Right atrium auricular region (tissue), 2 donors: ENCODE measurements around the gene ARHGAP45. TPM values are rescaled to one million over a fixed set of nuclear protein-coding genes. Genes with fewer than 3 reads are reported as not detected.
A peak's percentile ranks its signal among the peaks of the same experiment; 100 is the strongest.

Experiments used
- DNase-seq: peaks from one replicate; pipeline ENCODE4 v3.0.0-alpha.2; 2019; ENCODE audit warnings: low spot score
- H3K27ac ChIP-seq, 2 donors: fragments of 200-600 bp; sonication (generic); 1 replicate in 1 of 2; 2 replicates in 1 of 2; pipeline ENCODE4 v1.5.1; 2016 to 2019
- H3K27me3 ChIP-seq, 2 donors: fragments of 200-600 bp; sonication (generic); one replicate each; pipeline versions ENCODE4 v1.5.1 to v1.6.0; 2017 to 2019
- H3K36me3 ChIP-seq: fragments of 200-600 bp; sonication (generic); one replicate; pipeline ENCODE4 v1.5.1; 2016
- H3K4me1 ChIP-seq, 2 donors: fragments of 200-600 bp; sonication (generic); one replicate each; pipeline versions ENCODE4 v1.5.1 to v1.6.0; 2017 to 2019
- H3K4me3 ChIP-seq, 2 donors: fragments of 200-600 bp; sonication (generic); 1 replicate in 1 of 2; 2 replicates in 1 of 2; pipeline ENCODE4 v1.5.1; 2017 to 2019; ENCODE audit warnings: mild to moderate bottlenecking in 1 of 2, moderate library complexity in 1 of 2
- H3K9me3 ChIP-seq, 2 donors: fragments of 200-600 bp; sonication (generic); one replicate each; pipeline ENCODE4 v1.5.1; 2019
- CTCF ChIP-seq, 2 donors: fragments of 200-600 bp; sonication (generic); IDR thresholded peaks; one replicate each; pipeline ENCODE4 v1.5.1; 2019; ENCODE audit warnings: antibody characterized with exemption in 2 of 2
- total RNA-seq, 2 donors: library from RNA; depleted of rRNA; stranded (reverse); fragments of >200 nt; gene quantifications; one replicate each; pipeline ENCODE4 v1.1.0, GENCODE V29; 2016

Gene ARHGAP45
- total RNA-seq, 2 donors from 2014 or later: 5.2 to 12.8 TPM

- Histone ChIP-seq H3K36me3 (peaks cover 4% of the 10 kb centered on the region), H3K4me1 (peaks cover 0 to 56% of the 10 kb centered on the region in 2 donors), H3K27ac (peak overlapping the region; percentile 78 to 80), H3K4me3 (peak overlapping the region; percentile 58 to 60), H3K27me3 (no peaks in the 10 kb centered on the region), H3K9me3 (no peaks in the 10 kb centered on the region)
- no peak for TF ChIP-seq CTCF (IDR thresholded peaks at IDR 0.05)
- no peak for DNase-seq
Measured at GRCh38 chr19:1132552-1133383, 65.8 kb downstream of the ARHGAP45 start.

- no peaks in the 10 kb centered on the region for H3K36me3 ChIP-seq
- H3K4me3 ChIP-seq: no peak overlapping the region
- peak overlapping the region; percentile 78 to 80 for H3K27ac ChIP-seq
- TF ChIP-seq CTCF (IDR thresholded peaks at IDR 0.05): no peak
- no peak for DNase-seq
- H3K4me1 ChIP-seq: peaks cover 0 to 56% of the 10 kb centered on the region in 2 donors
- H3K9me3 ChIP-seq: no peaks in the 10 kb centered on the region
- no peaks in the 10 kb centered on the region for H3K27me3 ChIP-seq
Measured at GRCh38 chr19:1133471-1133929, 66.5 kb downstream of the ARHGAP45 start.

DNA sequence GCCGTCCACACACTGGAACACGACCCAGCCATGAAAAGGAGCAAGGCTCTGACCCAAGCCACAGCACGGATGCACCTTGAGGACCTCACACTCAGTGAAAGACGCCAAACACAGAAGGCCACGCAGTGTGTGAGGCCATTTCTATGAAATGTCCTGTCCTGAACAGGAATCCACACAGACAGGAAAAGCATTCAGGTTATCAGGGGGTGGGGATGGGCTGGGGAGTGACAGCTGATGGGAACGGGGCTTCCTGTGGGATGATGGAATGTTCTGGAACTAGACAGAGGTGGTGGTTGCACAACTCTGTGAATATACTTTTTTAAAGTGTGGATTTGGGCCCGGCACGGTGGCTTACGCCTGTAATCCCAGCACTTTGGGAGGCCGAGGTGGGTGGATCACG, 67.5 kb downstream of the ARHGAP45 start:
- no peak overlapping the region for H3K4me3 ChIP-seq
- H3K27ac ChIP-seq: no peak overlapping the region
- DNase-seq: no peak
- no peaks in the 10 kb centered on the region for H3K36me3 ChIP-seq
- H3K9me3 ChIP-seq: no peaks in the 10 kb centered on the region
- peaks cover 0 to 55% of the 10 kb centered on the region in 2 donors for H3K4me1 ChIP-seq
- no peaks in the 10 kb centered on the region for H3K27me3 ChIP-seq
- TF ChIP-seq CTCF (IDR thresholded peaks at IDR 0.05): no peak

DNA sequence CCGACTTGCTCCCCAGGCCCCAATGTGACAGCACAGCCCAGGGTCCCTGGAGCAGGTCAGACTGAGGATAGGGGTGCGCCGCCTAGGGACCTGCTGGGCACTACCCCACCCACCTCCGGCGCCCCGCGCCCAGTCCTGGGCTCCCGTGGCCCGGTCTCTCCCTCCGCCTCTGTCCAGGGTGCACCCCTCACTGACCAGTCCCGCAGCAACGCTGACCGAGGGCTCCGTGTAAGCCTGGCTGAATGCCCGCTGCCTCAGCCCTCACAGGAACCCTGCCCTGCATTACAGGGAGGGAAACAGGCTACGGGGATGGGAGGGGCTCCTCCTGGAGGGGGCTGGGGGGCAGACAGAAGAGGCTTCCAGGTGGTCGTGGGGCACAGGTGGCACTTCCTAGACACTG, 68.5 kb downstream of the ARHGAP45 start:
- Histone ChIP-seq H3K4me1 (peaks cover 0 to 46% of the 10 kb centered on the region in 2 donors), H3K9me3 (no peaks in the 10 kb centered on the region), H3K27me3 (no peaks in the 10 kb centered on the region), H3K4me3 (no peak overlapping the region), H3K27ac (no peak overlapping the region), H3K36me3 (peaks cover 2% of the 10 kb centered on the region)
- TF ChIP-seq CTCF (IDR thresholded peaks at IDR 0.05): no peak
- DNase-seq: no peak

- peaks cover 6% of the 10 kb centered on the region for H3K36me3 ChIP-seq
- H3K4me1 ChIP-seq: peaks cover 0 to 39% of the 10 kb centered on the region in 2 donors
- no peak overlapping the region for H3K4me3 ChIP-seq
Measured at GRCh38 chr19:1136201-1136600, 69.2 kb downstream of the ARHGAP45 start.

More at GRCh38 chr19:1136201-1136600, 69.2 kb downstream of the ARHGAP45 start:
- Histone ChIP-seq H3K27ac (no peak overlapping the region), H3K27me3 (no peaks in the 10 kb centered on the region), H3K9me3 (no peaks in the 10 kb centered on the region)
- no peak for TF ChIP-seq CTCF (IDR thresholded peaks at IDR 0.05)
- no peak for DNase-seq

Other genes with a start within 250 kb of the ARHGAP45 start
- not detected for gene PLPPR3, start 245.2 kb upstream of the ARHGAP45 start, total RNA-seq
- gene AZU1, start 239.3 kb upstream of the ARHGAP45 start, total RNA-seq: not detected
- not detected for gene PRTN3, start 226.2 kb upstream of the ARHGAP45 start, total RNA-seq
- under 1 TPM; 0.67 to 0.83 TPM for gene ELANE, start 214.9 kb upstream of the ARHGAP45 start, total RNA-seq
- 100 to 1,000 TPM; 133 to 652 TPM for gene CFD, start 207.5 kb upstream of the ARHGAP45 start, total RNA-seq
- gene MED16, start 174.0 kb upstream of the ARHGAP45 start, total RNA-seq: 10 to 100 TPM; 17.7 to 26.5 TPM
- not detected for gene RNU6-9, start 173.7 kb upstream of the ARHGAP45 start, total RNA-seq
- gene R3HDM4, start 153.9 kb upstream of the ARHGAP45 start, total RNA-seq: 10 to 100 TPM; 19.5 to 30.4 TPM
- not detected for gene KISS1R, start 149.8 kb upstream of the ARHGAP45 start, total RNA-seq
- 1 to 10 TPM; 1.7 to 3.4 TPM for gene ARID3A, start 141.1 kb upstream of the ARHGAP45 start, total RNA-seq
- 10 to 100 TPM; 13.3 to 24.9 TPM for gene WDR18, start 82.8 kb upstream of the ARHGAP45 start, total RNA-seq
- gene GRIN3B, start 66.7 kb upstream of the ARHGAP45 start, total RNA-seq: under 1 TPM in 1 of 2 donors, not detected in 1; 0.12 TPM
- 100 to 1,000 TPM; 129 to 170 TPM for gene TMEM259, start 46.0 kb upstream of the ARHGAP45 start, total RNA-seq
- not detected for gene RNU6-2, start 45.6 kb upstream of the ARHGAP45 start, total RNA-seq
- gene CNN2, start 40.6 kb upstream of the ARHGAP45 start, total RNA-seq: 10 to 100 TPM; 47.8 to 48.5 TPM
- gene ABCA7, start 27.1 kb upstream of the ARHGAP45 start, total RNA-seq: 1 to 10 TPM; 4.8 to 5.9 TPM
- 100 to 1,000 TPM; 149 to 252 TPM for gene POLR2E, start 28.2 kb downstream of the ARHGAP45 start, total RNA-seq
- gene GPX4, start 36.8 kb downstream of the ARHGAP45 start, total RNA-seq: 100 to 1,000 TPM; 404 to 529 TPM
- 10 to 100 TPM; 14.7 to 17.7 TPM for gene SBNO2, start 107.1 kb downstream of the ARHGAP45 start, total RNA-seq
- 10 to 100 TPM; 62.0 to 64.7 TPM for gene STK11, start 138.6 kb downstream of the ARHGAP45 start, total RNA-seq
- gene CBARP, start 170.8 kb downstream of the ARHGAP45 start, total RNA-seq: 1 to 10 TPM; 2.4 to 2.6 TPM
- gene ATP5F1D, start 174.6 kb downstream of the ARHGAP45 start, total RNA-seq: 100 to 1,000 TPM; 193 to 269 TPM
- gene MIDN, start 181.4 kb downstream of the ARHGAP45 start, total RNA-seq: 10 to 100 TPM; 42.1 to 42.2 TPM
- gene CIRBP, start 202.2 kb downstream of the ARHGAP45 start, total RNA-seq: 100 to 1,000 TPM; 288 to 385 TPM
- 10 to 100 TPM; 28.9 to 29.8 TPM for gene FAM174C, start 208.4 kb downstream of the ARHGAP45 start, total RNA-seq
- gene EFNA2, start 218.7 kb downstream of the ARHGAP45 start, total RNA-seq: not detected